Activated B cell treated with CpG ODN at 0.5 μM for 24 hours (primary cell): ENCODE data around the gene SEMA3C. TPM values are rescaled to one million over a fixed set of nuclear protein-coding genes. Genes with fewer than 3 reads are reported as not detected.

Experiments
- ATAC-seq: fragments of 200-7000 bp; cut with Tn5 transposase; one replicate; pipeline ENCODE4 v1.10.0; 2021; ENCODE audit warnings: low read depth, mild to moderate bottlenecking, moderate library complexity
- CTCF ChIA-PET: fragments of 350-600 bp; sonication (Branson Sonifier 250); formaldehyde crosslinking; loops from one replicate; lab custom pipeline; 2021; ENCODE audit warnings: antibody characterized with exemption; lab: Charles Lee
- POLR2A ChIA-PET: fragments of 350-600 bp; sonication (Branson Sonifier 250); formaldehyde crosslinking; loops from one replicate; lab custom pipeline; 2021; ENCODE audit warnings: antibody characterized with exemption; lab: Charles Lee
- DNase-seq: peaks from one replicate; pipeline ENCODE4 v3.0.0; 2022
- H3K27ac Mint-ChIP-seq: one replicate; pipeline ENCODE4 v1.8.0; 2020; ENCODE audit warnings: mixed read lengths
- H3K27me3 Mint-ChIP-seq: one replicate; pipeline ENCODE4 v1.8.0; 2021; ENCODE audit warnings: mixed read lengths
- H3K36me3 Mint-ChIP-seq: one replicate; pipeline ENCODE4 v1.8.0; 2021; ENCODE audit warnings: low read depth, mixed read lengths
- H3K4me1 Mint-ChIP-seq: one replicate; pipeline ENCODE4 v1.8.0; 2021; ENCODE audit warnings: mixed read lengths
- H3K4me3 Mint-ChIP-seq: one replicate; pipeline ENCODE4 v1.8.0; 2020; ENCODE audit warnings: mild to moderate bottlenecking, mixed read lengths
- H3K9me3 Mint-ChIP-seq: one replicate; pipeline ENCODE4 v1.8.0; 2020; ENCODE audit warnings: mixed read lengths
- CTCF ChIP-seq: fragments of 200-600 bp; IDR thresholded peaks from one replicate; pipeline ENCODE4 v1.8.0; 2022; ENCODE audit warnings: antibody characterized with exemption, mild to moderate bottlenecking
- intact Hi-C: fragments of 100-400 bp; cut with micrococcal nuclease; formaldehyde crosslinking; loops from one replicate; pipeline ENCODE4 v1.15.1; 2024
- total RNA-seq: library from RNA; stranded (reverse); gene quantifications from 2 replicates; pipeline ENCODE4 v1.2.3, GENCODE V29; 2022

Gene SEMA3C
- total RNA-seq, 1 donor from 2014 or later = not detected

- TF ChIP-seq CTCF = no peak
- no peaks in the 10 kb centered on the region for H3K36me3 Mint-ChIP-seq
- no peaks in the 10 kb centered on the region for H3K9me3 Mint-ChIP-seq
- ATAC-seq (no peak), DNase-seq (no peak)
- CTCF ChIA-PET = no interaction called here
- no peaks in the 10 kb centered on the region for H3K27me3 Mint-ChIP-seq
- POLR2A ChIA-PET = no interaction called here
- no peaks in the 10 kb centered on the region for H3K4me1 Mint-ChIP-seq
- no peak overlapping the region for H3K27ac Mint-ChIP-seq
- intact Hi-C loops = no loop called here
- H3K4me3 Mint-ChIP-seq = no peak overlapping the region
These were observed 71.8 kb downstream of the SEMA3C start for GRCh38 chr7:80847027-80847426.

GRCh38 chr7:80844916-80845315 lies 73.9 kb downstream of the SEMA3C start:
- Mint-ChIP-seq H3K27ac (no peak overlapping the region), H3K9me3 (no peaks in the 10 kb centered on the region), H3K4me1 (no peaks in the 10 kb centered on the region), H3K4me3 (no peak overlapping the region), H3K36me3 (no peaks in the 10 kb centered on the region), H3K27me3 (no peaks in the 10 kb centered on the region)
- TF ChIP-seq CTCF = no peak
- no peak for ATAC-seq
- POLR2A ChIA-PET = no interaction called here
- intact Hi-C loops = no loop called here
- no peak for DNase-seq
- CTCF ChIA-PET = no interaction called here

DNA sequence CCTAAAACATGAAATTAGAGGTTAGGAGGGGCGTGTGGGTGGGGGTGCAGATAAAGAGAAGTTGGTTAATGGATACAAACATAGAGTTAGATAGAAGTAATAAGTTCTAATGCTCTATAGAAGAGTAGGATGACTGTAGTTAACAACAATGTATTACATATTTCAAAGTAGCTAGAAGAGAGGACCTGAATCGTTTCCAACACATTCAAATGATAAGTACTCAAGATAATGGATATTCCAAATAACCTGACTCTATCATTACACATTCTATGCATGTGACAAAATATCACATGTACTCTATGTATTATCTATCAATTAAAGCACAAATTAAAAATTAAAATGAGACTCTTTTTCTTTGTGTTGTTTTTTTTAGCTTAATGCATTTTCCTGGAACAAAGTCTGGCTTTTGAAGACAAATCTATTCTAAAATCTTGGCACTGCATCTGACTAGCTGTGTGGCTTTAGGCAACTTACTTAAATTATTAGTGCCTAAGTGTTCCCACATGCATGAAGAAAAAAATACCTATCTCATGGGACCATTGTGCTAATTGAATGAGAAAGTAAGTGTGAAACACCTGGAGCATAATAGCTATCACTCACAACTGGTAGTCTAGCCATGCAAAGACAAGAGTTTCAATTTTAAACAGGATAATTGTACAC lies 75.7 kb downstream of the SEMA3C start:
- TF ChIP-seq CTCF = no peak
- ATAC-seq (no peak), DNase-seq (no peak)
- no peaks in the 10 kb centered on the region for H3K36me3 Mint-ChIP-seq
- no peak overlapping the region for H3K27ac Mint-ChIP-seq
- H3K4me3 Mint-ChIP-seq = no peak overlapping the region
- no peaks in the 10 kb centered on the region for H3K4me1 Mint-ChIP-seq
- ChIA-PET CTCF (no interaction called here), POLR2A (no interaction called here)
- no peaks in the 10 kb centered on the region for H3K27me3 Mint-ChIP-seq
- intact Hi-C loops = no loop called here
- no peaks in the 10 kb centered on the region for H3K9me3 Mint-ChIP-seq

DNA sequence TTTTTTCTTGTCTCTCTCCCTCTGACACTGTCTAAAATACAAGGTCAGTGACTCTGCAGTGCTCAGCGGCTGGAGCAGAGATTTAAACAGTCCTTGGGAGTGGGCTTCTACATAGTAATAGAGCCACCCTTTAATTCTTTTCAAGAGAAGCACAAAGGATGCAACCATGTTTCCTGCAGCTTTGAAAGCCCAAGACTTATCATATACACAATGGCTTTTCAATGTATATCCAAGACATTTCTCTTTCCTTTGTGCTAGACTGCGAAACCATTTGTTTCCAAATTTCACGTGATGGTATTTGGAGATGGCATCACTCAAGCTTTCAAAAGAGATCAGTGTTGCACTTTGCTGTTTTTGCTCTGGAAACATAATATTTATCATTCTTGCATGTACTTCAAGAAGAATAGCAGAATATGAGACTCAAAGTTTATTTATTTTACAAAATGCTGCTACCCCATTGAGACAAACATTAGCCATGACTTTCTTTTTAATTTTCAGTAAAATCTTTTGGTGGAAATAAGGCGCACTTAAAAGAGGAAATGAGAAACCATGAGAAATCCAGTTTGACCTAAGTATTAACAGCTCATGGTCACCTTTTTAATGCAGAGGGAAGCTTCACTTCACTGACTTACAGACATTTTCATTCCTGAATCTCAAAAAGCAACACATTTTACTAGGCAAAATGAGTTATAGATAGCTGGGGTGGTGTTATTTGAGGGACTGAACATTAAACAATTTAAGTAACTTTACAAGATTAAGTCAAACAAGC lies 76.6 kb downstream of the SEMA3C start:
- POLR2A ChIA-PET = interaction anchor here (0.5 kb wide), 1 partner anchor 204 kb away, joined by 5 read pairs; no protein-coding TSS in a partner anchor
- ATAC-seq (no peak), DNase-seq (no peak)
- TF ChIP-seq CTCF = no peak
- Mint-ChIP-seq H3K36me3 (no peaks in the 10 kb centered on the region), H3K4me1 (no peaks in the 10 kb centered on the region), H3K27me3 (no peaks in the 10 kb centered on the region), H3K4me3 (no peak overlapping the region), H3K27ac (no peak overlapping the region), H3K9me3 (no peaks in the 10 kb centered on the region)
- intact Hi-C loops = no loop called here
- CTCF ChIA-PET = no interaction called here

DNA sequence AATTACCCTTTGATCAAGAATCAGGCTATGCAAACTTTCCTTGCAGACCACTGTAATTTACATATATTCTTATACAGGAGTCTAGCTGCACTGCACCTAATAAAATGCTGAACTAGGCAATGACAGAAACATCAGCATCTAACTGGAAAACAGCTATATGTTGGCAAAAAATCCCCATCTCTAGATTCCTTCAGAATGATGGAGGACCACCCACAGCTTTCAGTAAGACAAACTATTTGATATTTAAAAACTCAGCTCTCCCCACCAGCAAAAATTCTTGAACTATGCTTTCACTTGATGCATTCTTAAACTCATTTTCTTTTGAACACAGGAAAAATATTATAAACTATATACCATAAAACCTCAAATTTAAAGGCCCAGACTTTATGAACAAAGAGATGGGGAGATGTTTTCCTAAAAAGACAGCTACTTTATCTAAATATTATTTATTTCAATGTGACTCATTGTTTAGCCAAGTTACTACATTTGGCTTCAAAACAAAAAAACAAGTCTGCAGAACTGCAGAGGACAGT lies 77.4 kb downstream of the SEMA3C start:
- TF ChIP-seq CTCF = no peak
- ATAC-seq (no peak), DNase-seq (no peak)
- intact Hi-C loops = no loop called here
- no peak overlapping the region for H3K4me3 Mint-ChIP-seq
- no peaks in the 10 kb centered on the region for H3K36me3 Mint-ChIP-seq
- H3K27me3 Mint-ChIP-seq = no peaks in the 10 kb centered on the region
- H3K27ac Mint-ChIP-seq = no peak overlapping the region
- CTCF ChIA-PET = no interaction called here
- POLR2A ChIA-PET = no interaction called here
- no peaks in the 10 kb centered on the region for H3K4me1 Mint-ChIP-seq
- H3K9me3 Mint-ChIP-seq = no peaks in the 10 kb centered on the region
